Hair follicular keratinocyte (primary cell): Measurements from ENCODE around the gene ABCB9. TPM values are rescaled to one million over a fixed set of nuclear protein-coding genes. Genes with fewer than 3 reads are reported as not detected.

Experiments used
- total RNA-seq: library from RNA; depleted of rRNA; stranded (reverse); fragments of >200 nt; gene quantifications from 2 replicates; pipeline ENCODE4 v1.2.3, GENCODE V29; 2015

ABCB9 gene
- total RNA-seq, result 6.3 and 10.5 TPM in 2 replicates

GRCh38 chr12:122965851-122966742 lies at the start of gene ABCB9:
Gene ABCB9, minus strand, starts transcription at chr12:122966463. Its CDS starts 6,228 bp downstream, at chr12:122960235.

GRCh38 chr12:122980183-122981035 lies 14.1 kb upstream of the ABCB9 start, which contains the start of gene ARL6IP4:
Gene ARL6IP4, plus strand, starts transcription at chr12:122980681. Its CDS starts 459 bp downstream, at chr12:122981140.

GRCh38 chr12:122974892-122975789 lies 8.9 kb upstream of the ABCB9 start, which contains the start of gene OGFOD2:
Gene OGFOD2, plus strand, starts transcription at chr12:122975244. Its CDS starts 8 bp downstream, at chr12:122975252.

GRCh38 chr12:122895704-122896636 lies 70.3 kb downstream of the ABCB9 start, which contains the start of gene VPS37B:
Gene VPS37B, minus strand, starts transcription at chr12:122896124. Its CDS starts 62 bp downstream, at chr12:122896062.

Other genes with a start within 250 kb of the ABCB9 start
- 1.4 and 4.3 TPM in 2 replicates for gene HCAR3, start 249.7 kb downstream of the ABCB9 start, total RNA-seq
- gene HCAR1, start 235.6 kb downstream of the ABCB9 start, total RNA-seq, result 0.11 and 0.31 TPM in 2 replicates
- 30.9 and 33.2 TPM in 2 replicates for gene DENR, start 213.6 kb downstream of the ABCB9 start, total RNA-seq
- 0.23 TPM in 2 replicates for gene CCDC62, start 191.9 kb downstream of the ABCB9 start, total RNA-seq
- gene HIP1R, start 131.0 kb downstream of the ABCB9 start, total RNA-seq, result 43.9 and 47.3 TPM in 2 replicates
- gene VPS37B, start 70.3 kb downstream of the ABCB9 start, total RNA-seq, result 53.7 and 59.2 TPM in 2 replicates
- gene OGFOD2, start 8.8 kb upstream of the ABCB9 start, total RNA-seq, result 7.0 and 15.6 TPM in 2 replicates
- 262 and 285 TPM in 2 replicates for gene ARL6IP4, start 14.2 kb upstream of the ABCB9 start, total RNA-seq
- gene PITPNM2, start 184.6 kb upstream of the ABCB9 start, total RNA-seq, result 2.9 and 4.1 TPM in 2 replicates